NCI-H146 treated with DMSO at 0.1 percent for 48 hours (cell line): Measurements from ENCODE around the gene HOXA4.

ENCODE experiments used
- DNase-seq: peaks from one replicate; lab custom pipeline; 2025; ENCODE audit not compliant: unreplicated experiment; lab: John Stamatoyannopoulos, UW

HOXA4 gene

GRCh38 chr7:27169658-27170425 lies 39.3 kb upstream of the HOXA4 start:
- DNase-seq: no peak

- DNase-seq: no peak
Observed at GRCh38 chr7:27168265-27168947, 37.8 kb upstream of the HOXA4 start.

GRCh38 chr7:27167916-27168264 lies 37.3 kb upstream of the HOXA4 start:
- DNase-seq: no peak

GRCh38 chr7:27166531-27167505 lies 36.3 kb upstream of the HOXA4 start:
- DNase-seq: no peak

GRCh38 chr7:27165996-27166530 lies 35.5 kb upstream of the HOXA4 start:
- no peak for DNase-seq

GRCh38 chr7:27165089-27165995 lies 34.8 kb upstream of the HOXA4 start, which contains the start of gene HOXA9:
Gene HOXA9 (minus strand): TSS chr7:27165537. CDS start chr7:27165457, 80 bp downstream.
- no peak for DNase-seq

GRCh38 chr7:27164367-27165088 lies 34.0 kb upstream of the HOXA4 start:
- no peak for DNase-seq

- DNase-seq: no peak
Observed at GRCh38 chr7:27164045-27164366, 33.4 kb upstream of the HOXA4 start.

GRCh38 chr7:27163288-27164044 lies 32.9 kb upstream of the HOXA4 start:
- DNase-seq: no peak

GRCh38 chr7:27162561-27163287 lies 32.2 kb upstream of the HOXA4 start:
- DNase-seq: no peak

- no peak for DNase-seq
Observed at GRCh38 chr7:27161721-27162560, 31.4 kb upstream of the HOXA4 start.

- no peak for DNase-seq
Observed at GRCh38 chr7:27161214-27161720, 30.7 kb upstream of the HOXA4 start.

- peak; percentile 70 for DNase-seq
Observed at GRCh38 chr7:27160546-27161213, 30.1 kb upstream of the HOXA4 start.

GRCh38 chr7:27160145-27160545 lies 29.6 kb upstream of the HOXA4 start:
- no peak for DNase-seq

- DNase-seq: no peak
Observed at GRCh38 chr7:27159266-27160144, 28.9 kb upstream of the HOXA4 start.
